GM10248 (cell line): Measurements from ENCODE around the gene E2F7.

Source experiments
- CTCF ChIA-PET: fragments of 300-600 bp; sonication (Branson Sonifier 250); formaldehyde crosslinking; extraction: SDS; loops from one replicate; lab custom pipeline; 2021; ENCODE audit warnings: antibody characterized with exemption; lab: Yijun Ruan, JAX
- POLR2A ChIA-PET: fragments of 350-650 bp; sonication (Branson Sonifier 250); formaldehyde crosslinking; extraction: SDS; loops from one replicate; lab custom pipeline; 2020; ENCODE audit warnings: antibody characterized with exemption; lab: Yijun Ruan, JAX
- DNase-seq: peaks from one replicate; pipeline ENCODE4 v3.0.0; 2012; ENCODE audit errors: extremely low spot score
- TF ChIP-seq, protein P1 (sequence below): IDR thresholded peaks from 2 replicates; pipeline ENCODE4 v1.5.1; 2012; ENCODE audit warnings: mild to moderate bottlenecking, low read depth; ENCODE audit errors: extremely low read depth, missing control alignments, control extremely low read depth

E2F7 gene

DNA sequence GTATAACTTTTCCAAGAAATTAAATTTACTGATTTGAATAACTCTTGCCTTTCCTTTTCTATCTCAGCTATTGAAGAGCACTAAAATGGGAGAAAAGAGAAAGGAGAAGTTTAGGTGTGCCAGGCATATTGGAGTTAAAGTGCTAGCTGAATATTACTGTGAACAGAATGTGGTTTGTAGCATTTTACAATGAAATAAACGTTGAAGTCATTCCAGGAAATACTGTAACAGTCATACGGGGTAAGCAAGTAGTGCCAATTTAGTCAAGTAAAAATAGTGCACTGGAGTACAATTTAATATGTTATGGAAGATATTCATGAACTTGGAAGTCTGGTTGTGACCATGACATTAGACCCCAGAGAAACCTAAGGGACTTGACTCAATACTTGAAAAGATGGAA, 62.1 kb downstream of the E2F7 start:
- ChIA-PET CTCF (no interaction called here), POLR2A (no interaction called here)
- TF ChIP-seq, protein P1, sequence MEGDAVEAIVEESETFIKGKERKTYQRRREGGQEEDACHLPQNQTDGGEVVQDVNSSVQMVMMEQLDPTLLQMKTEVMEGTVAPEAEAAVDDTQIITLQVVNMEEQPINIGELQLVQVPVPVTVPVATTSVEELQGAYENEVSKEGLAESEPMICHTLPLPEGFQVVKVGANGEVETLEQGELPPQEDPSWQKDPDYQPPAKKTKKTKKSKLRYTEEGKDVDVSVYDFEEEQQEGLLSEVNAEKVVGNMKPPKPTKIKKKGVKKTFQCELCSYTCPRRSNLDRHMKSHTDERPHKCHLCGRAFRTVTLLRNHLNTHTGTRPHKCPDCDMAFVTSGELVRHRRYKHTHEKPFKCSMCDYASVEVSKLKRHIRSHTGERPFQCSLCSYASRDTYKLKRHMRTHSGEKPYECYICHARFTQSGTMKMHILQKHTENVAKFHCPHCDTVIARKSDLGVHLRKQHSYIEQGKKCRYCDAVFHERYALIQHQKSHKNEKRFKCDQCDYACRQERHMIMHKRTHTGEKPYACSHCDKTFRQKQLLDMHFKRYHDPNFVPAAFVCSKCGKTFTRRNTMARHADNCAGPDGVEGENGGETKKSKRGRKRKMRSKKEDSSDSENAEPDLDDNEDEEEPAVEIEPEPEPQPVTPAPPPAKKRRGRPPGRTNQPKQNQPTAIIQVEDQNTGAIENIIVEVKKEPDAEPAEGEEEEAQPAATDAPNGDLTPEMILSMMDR = no peak
- DNase-seq = no peak

DNA sequence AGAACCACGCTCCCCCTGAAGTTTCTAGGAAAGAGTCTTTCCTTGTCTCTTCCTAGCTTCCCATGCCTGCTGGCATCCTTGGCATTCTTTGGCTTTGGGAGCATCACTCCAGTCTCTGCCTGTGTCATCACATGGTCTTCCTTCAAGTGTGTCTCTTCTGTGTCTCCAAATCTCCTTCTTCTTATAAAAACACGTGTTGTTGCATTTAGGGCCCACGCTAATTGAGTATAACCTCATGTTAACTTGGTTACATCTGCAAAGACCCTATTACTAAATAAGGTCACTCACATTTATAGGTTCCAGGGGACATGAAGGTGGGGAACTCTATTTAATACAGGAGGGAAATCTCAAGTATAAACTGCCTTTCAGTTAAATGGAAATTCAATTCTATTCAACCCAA, 63.0 kb downstream of the E2F7 start:
- TF ChIP-seq, protein P1 = no peak
- DNase-seq = no peak
- ChIA-PET CTCF (interaction anchor here (8.7 kb wide), 1 partner anchor 7 kb away, joined by 65 read pairs; no protein-coding TSS in a partner anchor), POLR2A (no interaction called here)

DNA sequence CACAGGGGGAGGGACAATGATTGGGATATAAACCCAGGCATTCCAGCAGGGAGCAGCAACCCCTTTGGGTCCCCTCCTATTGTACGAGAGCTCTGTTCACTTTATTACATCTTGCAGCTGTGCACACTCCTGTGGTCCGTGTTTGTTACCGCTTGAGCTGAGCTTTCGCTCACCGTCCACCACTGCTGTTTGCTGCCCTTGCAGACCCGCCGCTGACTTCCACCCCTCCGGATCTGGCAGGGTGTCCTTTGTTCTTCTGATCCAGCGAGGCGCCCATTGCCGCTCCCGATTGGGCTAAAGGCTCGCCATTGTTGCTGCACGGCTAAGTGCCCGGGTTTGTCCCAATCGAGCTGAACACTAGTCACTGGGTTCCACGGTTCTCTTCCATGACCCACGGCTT, 64.1 kb downstream of the E2F7 start:
- ChIA-PET CTCF (interaction anchor here (1.5 to 8.7 kb wide), 2 partner anchors 8 to 12 kb away, joined by 5 to 65 read pairs; no protein-coding TSS in a partner anchor), POLR2A (no interaction called here)
- no peak for DNase-seq
- TF ChIP-seq, protein P1 = no peak

DNA sequence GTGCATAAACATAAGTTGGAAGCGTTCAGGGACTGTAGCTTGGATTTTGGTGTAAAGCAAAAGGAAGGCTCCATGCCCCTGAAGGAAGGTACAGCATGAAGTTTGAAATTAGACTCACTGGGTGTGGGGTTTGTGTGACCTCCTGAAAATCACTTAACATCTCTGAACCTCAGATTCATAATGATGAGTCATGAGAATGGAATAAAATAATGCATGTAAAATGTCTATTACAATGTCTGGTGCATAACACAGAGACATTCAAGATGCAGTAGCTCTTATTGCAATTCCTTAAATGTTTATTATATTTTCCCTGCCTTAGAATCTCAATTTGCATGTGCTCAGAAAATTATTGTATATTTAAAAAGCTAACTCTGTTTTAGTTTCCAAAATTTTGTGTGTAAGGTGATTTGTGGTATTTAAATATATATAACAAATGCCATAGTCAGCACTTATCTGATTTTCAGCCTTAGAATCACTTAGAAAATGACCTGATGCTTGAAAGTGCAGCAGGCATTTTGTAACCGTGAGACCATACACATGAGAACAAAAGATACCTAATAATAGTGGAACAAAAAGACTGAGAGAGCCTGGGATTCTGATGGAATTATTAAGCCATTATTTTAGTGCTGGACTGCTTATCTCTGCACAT, 66.3 kb downstream of the E2F7 start:
- POLR2A ChIA-PET = no interaction called here
- CTCF ChIA-PET = interaction anchor here (1.0 to 8.7 kb wide), 2 partner anchors 10 to 16 kb away, joined by 3 to 65 read pairs; no protein-coding TSS in a partner anchor

DNA sequence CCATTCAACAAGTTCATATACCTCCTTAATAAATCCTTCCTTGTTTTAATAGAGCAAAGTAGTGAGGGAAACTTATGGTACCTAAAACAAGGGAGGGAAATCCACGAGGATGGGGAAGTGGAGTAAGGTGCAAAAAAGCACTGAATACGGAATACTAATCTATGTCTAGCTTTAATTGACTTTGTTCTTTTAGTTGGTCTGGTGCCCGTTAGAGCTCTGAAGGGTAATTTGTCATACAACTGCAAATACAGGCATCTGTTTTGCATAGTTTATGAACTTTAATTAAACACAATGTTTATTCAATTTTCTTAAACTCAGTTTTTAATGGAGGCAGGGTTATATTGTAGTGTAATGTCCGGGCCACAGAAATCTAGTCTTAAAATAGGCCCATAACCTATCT, 67.0 kb downstream of the E2F7 start:
- POLR2A ChIA-PET = no interaction called here

More for the DNA sequence above, 66.3 kb downstream of the E2F7 start:
- no peak for DNase-seq
- TF ChIP-seq, protein P1 = no peak

DNA sequence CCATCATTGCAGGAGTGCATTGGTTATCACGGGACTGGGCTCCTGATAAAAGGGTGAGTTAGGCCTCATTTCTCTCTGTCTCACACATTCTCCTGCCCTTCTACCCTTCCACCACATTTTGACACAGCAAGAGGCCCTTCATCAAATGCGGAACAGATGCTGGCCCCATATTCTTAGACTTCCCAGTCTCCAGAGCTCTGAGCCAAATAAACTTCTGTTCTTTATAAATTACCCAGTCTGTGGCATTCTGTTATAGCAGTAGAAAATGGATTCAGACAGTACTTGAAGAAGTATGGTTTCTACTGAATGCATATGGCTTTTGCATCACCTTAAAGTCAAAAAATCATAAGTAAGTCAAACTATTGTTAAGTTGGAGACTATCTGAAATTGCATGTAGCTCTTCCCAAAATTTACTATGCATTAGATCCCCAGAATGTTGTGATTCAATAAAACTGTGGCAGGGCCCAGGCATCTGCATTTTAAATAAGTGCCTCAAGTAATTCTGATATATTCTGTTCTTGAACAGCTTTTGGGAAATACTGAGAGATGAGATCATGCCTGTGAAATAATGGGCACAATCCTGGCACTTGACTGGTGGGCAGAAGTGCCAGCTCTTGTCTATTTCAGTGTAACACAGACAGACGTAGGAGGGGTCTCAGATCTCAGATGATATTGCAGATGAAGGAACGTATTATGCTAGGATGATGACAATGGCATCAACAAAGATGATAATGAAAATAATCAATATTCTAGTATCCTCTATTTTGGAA, 68.2 kb downstream of the E2F7 start:
- TF ChIP-seq, protein P1 = no peak
- DNase-seq = no peak
- ChIA-PET POLR2A (no interaction called here), CTCF (interaction anchor here (8.7 kb wide), 1 partner anchor 12 kb away, joined by 65 read pairs; no protein-coding TSS in a partner anchor)

More for the DNA sequence above, 67.0 kb downstream of the E2F7 start:
- no peak for DNase-seq
- CTCF ChIA-PET = interaction anchor here (1.0 to 8.7 kb wide), 2 partner anchors 11 to 15 kb away, joined by 3 to 65 read pairs; no protein-coding TSS in a partner anchor
- TF ChIP-seq, protein P1 = no peak
